ENCODE results near the gene MYO5A. TPM values are rescaled to one million over a fixed set of nuclear protein-coding genes. Genes with fewer than 3 reads are reported as not detected.

Gene MYO5A
- total and polyA plus RNA-seq, 10 of the 15 experiments (the other 5 are each of a cell fraction or from before 2014, with no cell fraction given) = 4.2 to 42.9 (median 31.1) TPM

GRCh38 chr15:52405856-52406255 lies 122.8 kb downstream of the MYO5A start:
- H3K27me3 ChIP-seq (replicated peaks in 1 of 2; ENCODE audit: control insufficient read depth in 2 of 2, insufficient read depth in 2 of 2, low read length in 1 of 2) = no peaks in the 10 kb centered on the region
- in situ Hi-C loops (cut with MboI) (no loop called here), intact Hi-C loops (cut with micrococcal nuclease; ENCODE audit: unreplicated experiment) (loop anchor here (5.0 kb wide), 1 partner anchor 74 kb away; no protein-coding TSS in a partner anchor)
- H3K4me2 ChIP-seq (ENCODE audit: control insufficient read depth, insufficient read depth) = no peak overlapping the region
- no peaks in the 10 kb centered on the region for H3K4me1 ChIP-seq (ENCODE audit: control insufficient read depth, insufficient read depth, low read length)
- no TSS peak for BruUV-seq (replicated peaks)
- no peak overlapping the region for H3K4me3 ChIP-seq
- no peaks in the 10 kb centered on the region for H3K9me3 ChIP-seq (replicated peaks; ENCODE audit: control insufficient read depth, insufficient read depth, low read length)
- no peaks in the 10 kb centered on the region for H4K20me1 ChIP-seq (ENCODE audit: control insufficient read depth, insufficient read depth)
- ChIA-PET SMC1A (ENCODE audit: uncharacterized antibody, unreplicated experiment) (interaction anchor here (0.6 to 1.6 kb wide), 5 partner anchors 9 to 63 kb away, joined by 3 to 5 read pairs (median 4); no protein-coding TSS in a partner anchor), RAD21 (ENCODE audit: unreplicated experiment) (interaction anchor here (1.5 kb wide), 1 partner anchor 27 kb away, joined by 3 read pairs; no protein-coding TSS in a partner anchor), POLR2A (no interaction called here), CTCF (interaction anchor here (1.2 to 2.8 kb wide), 6 partner anchors 8 to 159 kb away, joined by 3 to 6 read pairs (median 4); partner anchors contain the start of gene MYO5A)
- 97% methylated on average over 3 of the region's 3 CpGs for WGBS (ENCODE audit: insufficient coverage, insufficient replicate concordance, low lambda C conversion rate, missing lambda C conversion rate)
- H3K9ac ChIP-seq (ENCODE audit: control insufficient read depth, insufficient read depth, low read length) = no peak overlapping the region
- H3K36me3 ChIP-seq (ENCODE audit: control insufficient read depth in 2 of 2, insufficient read depth in 2 of 2, low read length in 1 of 2) = no peaks in the 10 kb centered on the region; a peak in 1 of 4 replicates
- H2AFZ ChIP-seq (ENCODE audit: control insufficient read depth, low read depth, low read length) = no peak overlapping the region
- TF ChIP-seq TCF7 (IDR thresholded peaks at IDR 0.05; ENCODE audit: borderline replicate concordance) = no peak
- TF ChIP-seq ZNF592 (IDR thresholded peaks at IDR 0.05) = no peak
- TF ChIP-seq PAX5 (IDR thresholded peaks at IDR 0.05; ENCODE audit: borderline replicate concordance, low read depth, low read length) = no peak
- no peak for TF ChIP-seq BRCA1 (IDR thresholded peaks at IDR 0.05; ENCODE audit: low read depth, low read length)
- TF ChIP-seq MEF2A (IDR thresholded peaks at IDR 0.05; ENCODE audit: insufficient read depth, low read depth, low read length) = no peak
- TF ChIP-seq STAT1 (conservative IDR thresholded peaks at IDR 0.05) = no peak
- TF ChIP-seq GABPA (IDR thresholded peaks at IDR 0.05; ENCODE audit: low read depth) = no peak
- no peak for TF ChIP-seq REST (IDR thresholded peaks at IDR 0.05; ENCODE audit: low read depth, low read length)
- no peak for TF ChIP-seq ZBTB40 (IDR thresholded peaks at IDR 0.05; ENCODE audit: borderline replicate concordance)
- no peak for TF ChIP-seq CHD4 (IDR thresholded peaks at IDR 0.05)
- no peak for TF ChIP-seq ATF7 (IDR thresholded peaks at IDR 0.05; ENCODE audit: low read depth)
- no peak overlapping the region for H3K27ac ChIP-seq (ENCODE audit: control insufficient read depth, insufficient read depth)
- no peak for DNase-seq (ENCODE audit: low read depth, low spot score)
- no peak for ATAC-seq
- no peak for FAIRE-seq
- H3K79me2 ChIP-seq (ENCODE audit: control insufficient read depth, insufficient read depth, low read length) = no peaks in the 10 kb centered on the region
